RWPE2 (cell line): ENCODE data around the gene ZNF771.

ENCODE experiments used
- ATAC-seq: fragments of 200-7000 bp; cut with Tn5 transposase; 3 replicates; pipeline ENCODE4 v1.9.1; 2021; ENCODE audit warnings: low read depth
- DNase-seq: peaks from one replicate; pipeline ENCODE4 v3.0.0-alpha.2; 2020; ENCODE audit warnings: low spot score
- H3K27ac ChIP-seq: fragments of 450-650 bp; 2 replicates; pipeline ENCODE4 v1.5.1; 2017; ENCODE audit warnings: mild to moderate bottlenecking; ENCODE audit not compliant: poor library complexity, severe bottlenecking
- H3K27me3 ChIP-seq: fragments of 250-450 bp; sonication (Bioruptor Pico); 2 replicates; pipeline ENCODE4 v1.5.1; 2021; ENCODE audit warnings: mild to moderate bottlenecking, moderate library complexity; ENCODE audit not compliant: insufficient read depth, poor library complexity, severe bottlenecking
- H3K36me3 ChIP-seq: fragments of 250-450 bp; sonication (Bioruptor Pico); 2 replicates; pipeline ENCODE4 v1.5.1; 2020; ENCODE audit warnings: low read depth, mild to moderate bottlenecking, moderate library complexity
- H3K4me1 ChIP-seq: fragments of 250-450 bp; sonication (Bioruptor Pico); 2 replicates; pipeline ENCODE4 v1.5.1; 2021; ENCODE audit warnings: mild to moderate bottlenecking, moderate library complexity; ENCODE audit not compliant: insufficient read depth, poor library complexity, severe bottlenecking
- H3K4me3 ChIP-seq: fragments of 250-450 bp; sonication (Bioruptor Pico); 2 replicates; pipeline ENCODE4 v1.5.1; 2021; ENCODE audit warnings: mild to moderate bottlenecking, moderate library complexity; ENCODE audit not compliant: severe bottlenecking
- H3K9me3 ChIP-seq: fragments of 250-450 bp; sonication (Bioruptor Pico); 2 replicates; pipeline ENCODE4 v1.5.1; 2021; ENCODE audit warnings: mild to moderate bottlenecking, moderate library complexity; ENCODE audit not compliant: severe bottlenecking
- CTCF ChIP-seq: fragments of 450-650 bp; IDR thresholded peaks from one replicate; pipeline ENCODE4 v1.5.1; 2017; ENCODE audit warnings: mild to moderate bottlenecking, moderate library complexity; ENCODE audit not compliant: poor library complexity, severe bottlenecking

ZNF771 gene

GRCh38 chr16:30370456-30371247 is 36.8 kb upstream of the ZNF771 start, which contains the start of gene TBC1D10B:
Gene TBC1D10B, minus strand, starts transcription at chr16:30370494. Its CDS starts 311 bp downstream, at chr16:30370183.
- Histone ChIP-seq H3K4me1 (no peaks in the 10 kb centered on the region), H3K36me3 (peaks cover 24% of the 10 kb centered on the region), H3K9me3 (no peaks in the 10 kb centered on the region), H3K4me3 (peak within 1 kb of the TSS; percentile 92), H3K27me3 (no peaks in the 10 kb centered on the region), H3K27ac (peak within 1 kb of the TSS; percentile 70)
- DNase-seq: peak; percentile 98
- ATAC-seq: peak; percentile 89
- no peak for TF ChIP-seq CTCF

- DNase-seq: no peak
- no peaks in the 10 kb centered on the region for H3K9me3 ChIP-seq
- TF ChIP-seq CTCF: no peak
- peaks cover 17% of the 10 kb centered on the region for H3K36me3 ChIP-seq
- no peaks in the 10 kb centered on the region for H3K27me3 ChIP-seq
- ATAC-seq: no peak
- no peaks in the 10 kb centered on the region for H3K4me1 ChIP-seq
- peak overlapping the region; percentile 6 for H3K27ac ChIP-seq
- H3K4me3 ChIP-seq: peak overlapping the region; percentile 35
Observed at GRCh38 chr16:30371248-30371816, 36.1 kb upstream of the ZNF771 start.

- Histone ChIP-seq H3K9me3 (no peaks in the 10 kb centered on the region), H3K4me3 (no peak overlapping the region), H3K27ac (no peak overlapping the region), H3K27me3 (no peaks in the 10 kb centered on the region), H3K36me3 (peaks cover 9% of the 10 kb centered on the region), H3K4me1 (peaks cover under 1% of the 10 kb centered on the region)
- ATAC-seq (no peak), DNase-seq (no peak)
- TF ChIP-seq CTCF: no peak
Observed at GRCh38 chr16:30372038-30372712, 35.2 kb upstream of the ZNF771 start.

GRCh38 chr16:30372725-30373124 is 34.7 kb upstream of the ZNF771 start:
- ATAC-seq (no peak), DNase-seq (no peak)
- no peak overlapping the region for H3K4me3 ChIP-seq
- peaks cover 4% of the 10 kb centered on the region for H3K4me1 ChIP-seq
- H3K27me3 ChIP-seq: no peaks in the 10 kb centered on the region
- H3K36me3 ChIP-seq: peaks cover 3% of the 10 kb centered on the region; the same call in 1 of the 2 replicates
- H3K9me3 ChIP-seq: no peaks in the 10 kb centered on the region
- TF ChIP-seq CTCF: no peak
- no peak overlapping the region for H3K27ac ChIP-seq
